ENCODE results near the gene SLC9A6. TPM values are rescaled to one million over a fixed set of nuclear protein-coding genes. Genes with fewer than 3 reads are reported as not detected.

SLC9A6 gene
- 15.4 and 15.6 TPM in 2 replicates for total RNA-seq

GRCh38 chrX:135985157-135985972 lies at the start of gene SLC9A6:
TSS of gene SLC9A6 (plus strand) at chrX:135985435. CDS start at chrX:135985659, 224 bp downstream.

GRCh38 chrX:135973548-135974278 lies 11.5 kb upstream of the SLC9A6 start, which contains the start of gene MMGT1:
TSS of gene MMGT1 (minus strand) at chrX:135973988. CDS start at chrX:135973675, 313 bp downstream.

Other genes with a start within 250 kb of the SLC9A6 start
- gene CT45A3, start 217.2 kb upstream of the SLC9A6 start, total RNA-seq, result not detected in 2 replicates
- gene CT45A5, start 199.9 kb upstream of the SLC9A6 start, total RNA-seq, result not detected in 2 replicates
- gene CT45A6, start 182.6 kb upstream of the SLC9A6 start, total RNA-seq, result not detected in 2 replicates
- not detected in 2 replicates for gene CT45A2, start 165.4 kb upstream of the SLC9A6 start, total RNA-seq
- gene CT45A7, start 148.2 kb upstream of the SLC9A6 start, total RNA-seq, result not detected in 2 replicates
- gene CT45A8, start 130.9 kb upstream of the SLC9A6 start, total RNA-seq, result not detected in 2 replicates
- not detected in 2 replicates for gene CT45A9, start 113.6 kb upstream of the SLC9A6 start, total RNA-seq
- gene CT45A10, start 92.0 kb upstream of the SLC9A6 start, total RNA-seq, result not detected in 2 replicates
- gene SAGE1, start 91.7 kb upstream of the SLC9A6 start, total RNA-seq, result not detected in 2 replicates
- 21.6 and 30.0 TPM in 2 replicates for gene MMGT1, start 11.4 kb upstream of the SLC9A6 start, total RNA-seq
- 43.7 and 197 TPM in 2 replicates for gene FHL1, start 162.1 kb downstream of the SLC9A6 start, total RNA-seq

All from epithelial cell of alveolus of lung (primary cell).